Ascending aorta (tissue), 2 donors: ENCODE data around the gene ATP6AP2. TPM values are rescaled to one million over a fixed set of nuclear protein-coding genes. Genes with fewer than 3 reads are reported as not detected.

ENCODE experiments used
- DNase-seq, 2 donors: peaks; one replicate each; pipeline ENCODE4 v3.0.0-alpha.2; 2019; ENCODE audit warnings: low spot score in 2 of 2
- H3K27ac ChIP-seq, 2 donors: fragments of 200-600 bp; sonication (generic); one replicate each; pipeline ENCODE4 v1.5.1; 2016 to 2017; ENCODE audit warnings: mild to moderate bottlenecking in 1 of 2
- H3K27me3 ChIP-seq: fragments of 200-600 bp; sonication (generic); one replicate; pipeline ENCODE4 v1.5.1; 2017
- H3K36me3 ChIP-seq, 2 donors: fragments of 200-600 bp; sonication (generic); one replicate each; pipeline ENCODE4 v1.5.1; 2016
- H3K4me1 ChIP-seq, 2 donors: fragments of 200-600 bp; sonication (generic); one replicate each; pipeline ENCODE4 v1.5.1; 2016 to 2017; ENCODE audit warnings: mild to moderate bottlenecking in 1 of 2
- H3K4me3 ChIP-seq, 2 donors: fragments of 200-600 bp; sonication (generic); one replicate each; pipeline ENCODE4 v1.5.1; 2016 to 2017; ENCODE audit warnings: mild to moderate bottlenecking in 1 of 2
- H3K9me3 ChIP-seq, 2 donors: fragments of 200-600 bp; sonication (generic); one replicate each; pipeline ENCODE4 v1.5.1; 2016
- intact Hi-C: fragments of 100-400 bp; cut with DNase I; formaldehyde crosslinking; loops from one replicate; pipeline ENCODE4 v1.15.1; 2023
- total RNA-seq: library from RNA; depleted of rRNA; stranded (reverse); fragments of >200 nt; gene quantifications from one replicate; pipeline ENCODE4 v1.1.0, GENCODE V29; 2016
- TF ChIP-seq, protein P1 (sequence below), 3 experiments: fragments of 200-600 bp in 2 of 3; fragments of 450-650 bp in 1 of 3; sonication (generic) in 2 of 3; IDR thresholded peaks; one replicate each; pipeline ENCODE4 v1.5.1; 2016 to 2019; ENCODE audit warnings: antibody characterized with exemption in 3 of 3, mild to moderate bottlenecking in 1 of 3, moderate library complexity in 1 of 3

Gene ATP6AP2
- total RNA-seq, 1 donor from 2014 or later = 61.9 TPM

DNA sequence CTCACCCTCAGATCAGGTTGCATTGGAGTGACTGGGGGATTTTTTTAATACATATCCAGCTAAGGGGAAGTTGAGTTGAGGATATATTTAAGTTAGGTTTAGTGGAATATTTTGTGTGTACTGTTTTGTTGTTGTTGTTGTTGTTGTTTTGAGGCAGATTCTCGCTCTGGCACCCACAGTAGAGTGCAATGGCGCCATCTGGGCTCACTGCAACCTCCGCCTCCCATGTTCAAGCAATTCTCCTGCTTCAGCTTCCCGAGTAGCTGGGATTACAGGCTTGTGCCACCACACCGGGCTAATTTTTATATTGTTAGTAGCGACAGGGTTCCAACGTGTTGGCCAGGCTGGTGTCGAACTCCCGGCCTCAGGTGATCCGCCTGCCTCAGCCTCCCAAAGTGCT is 38.6 kb upstream of the ATP6AP2 start:
- DNase-seq = no peak
- no peaks in the 10 kb centered on the region for H3K36me3 ChIP-seq
- no peaks in the 10 kb centered on the region for H3K9me3 ChIP-seq
- intact Hi-C loops = loop anchor here (5.0 to 10.0 kb wide), 3 partner anchors 103 to 573 kb away; partner anchors contain the start of gene CXorf38
- no peak overlapping the region for H3K27ac ChIP-seq
- H3K4me3 ChIP-seq = no peak overlapping the region
- TF ChIP-seq, protein P1, sequence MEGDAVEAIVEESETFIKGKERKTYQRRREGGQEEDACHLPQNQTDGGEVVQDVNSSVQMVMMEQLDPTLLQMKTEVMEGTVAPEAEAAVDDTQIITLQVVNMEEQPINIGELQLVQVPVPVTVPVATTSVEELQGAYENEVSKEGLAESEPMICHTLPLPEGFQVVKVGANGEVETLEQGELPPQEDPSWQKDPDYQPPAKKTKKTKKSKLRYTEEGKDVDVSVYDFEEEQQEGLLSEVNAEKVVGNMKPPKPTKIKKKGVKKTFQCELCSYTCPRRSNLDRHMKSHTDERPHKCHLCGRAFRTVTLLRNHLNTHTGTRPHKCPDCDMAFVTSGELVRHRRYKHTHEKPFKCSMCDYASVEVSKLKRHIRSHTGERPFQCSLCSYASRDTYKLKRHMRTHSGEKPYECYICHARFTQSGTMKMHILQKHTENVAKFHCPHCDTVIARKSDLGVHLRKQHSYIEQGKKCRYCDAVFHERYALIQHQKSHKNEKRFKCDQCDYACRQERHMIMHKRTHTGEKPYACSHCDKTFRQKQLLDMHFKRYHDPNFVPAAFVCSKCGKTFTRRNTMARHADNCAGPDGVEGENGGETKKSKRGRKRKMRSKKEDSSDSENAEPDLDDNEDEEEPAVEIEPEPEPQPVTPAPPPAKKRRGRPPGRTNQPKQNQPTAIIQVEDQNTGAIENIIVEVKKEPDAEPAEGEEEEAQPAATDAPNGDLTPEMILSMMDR (IDR thresholded peaks at IDR 0.05) = no peak
- H3K27me3 ChIP-seq = no peaks in the 10 kb centered on the region
- no peaks in the 10 kb centered on the region for H3K4me1 ChIP-seq

GRCh38 chrX:40542972-40543371 is 37.8 kb upstream of the ATP6AP2 start:
- DNase-seq = no peak
- intact Hi-C loops = loop anchor here (5.0 to 10.0 kb wide), 3 partner anchors 102 to 572 kb away; partner anchors contain the start of gene CXorf38
- H3K27me3 ChIP-seq = no peaks in the 10 kb centered on the region

GRCh38 chrX:40543661-40544328 is 37.0 kb upstream of the ATP6AP2 start:
- H3K9me3 ChIP-seq = no peaks in the 10 kb centered on the region
- no peak overlapping the region for H3K27ac ChIP-seq
- no peak for DNase-seq
- no peaks in the 10 kb centered on the region for H3K4me1 ChIP-seq
- peak overlapping the region; percentile 2 to 10 for H3K4me3 ChIP-seq
- intact Hi-C loops = loop anchor here (5.0 to 10.0 kb wide), 3 partner anchors 101 to 571 kb away; partner anchors contain the start of gene CXorf38
- H3K27me3 ChIP-seq = no peaks in the 10 kb centered on the region
- no peaks in the 10 kb centered on the region for H3K36me3 ChIP-seq
- TF ChIP-seq, protein P1 (IDR thresholded peaks at IDR 0.05) = peak; percentile 36 to 90 (median 87)

More at GRCh38 chrX:40542972-40543371, 37.8 kb upstream of the ATP6AP2 start:
- H3K27ac ChIP-seq = no peak overlapping the region
- H3K4me1 ChIP-seq = no peaks in the 10 kb centered on the region
- TF ChIP-seq, protein P1 (IDR thresholded peaks at IDR 0.05) = no peak
- H3K4me3 ChIP-seq = no peak overlapping the region
- H3K36me3 ChIP-seq = no peaks in the 10 kb centered on the region
- H3K9me3 ChIP-seq = no peaks in the 10 kb centered on the region

- Histone ChIP-seq H3K4me1 (no peaks in the 10 kb centered on the region), H3K36me3 (no peaks in the 10 kb centered on the region), H3K27ac (no peak overlapping the region), H3K9me3 (no peaks in the 10 kb centered on the region), H3K27me3 (no peaks in the 10 kb centered on the region), H3K4me3 (peak overlapping the region; percentile 2 to 10)
- TF ChIP-seq, protein P1 (IDR thresholded peaks at IDR 0.05) = no peak
- intact Hi-C loops = loop anchor here (5.0 to 10.0 kb wide), 3 partner anchors 100 to 570 kb away; partner anchors contain the start of gene CXorf38
- DNase-seq = no peak
Observed at GRCh38 chrX:40544343-40545266, 36.2 kb upstream of the ATP6AP2 start.

- Histone ChIP-seq H3K9me3 (no peaks in the 10 kb centered on the region), H3K27me3 (no peaks in the 10 kb centered on the region), H3K4me1 (no peaks in the 10 kb centered on the region), H3K4me3 (no peak overlapping the region), H3K27ac (no peak overlapping the region), H3K36me3 (no peaks in the 10 kb centered on the region)
- intact Hi-C loops = loop anchor here (10.0 kb wide), 2 partner anchors 98 to 568 kb away; partner anchors contain the start of gene CXorf38
- TF ChIP-seq, protein P1 (IDR thresholded peaks at IDR 0.05) = no peak
- DNase-seq = no peak
Observed at GRCh38 chrX:40546870-40547269, 33.9 kb upstream of the ATP6AP2 start.
